Brain pericyte (primary cell): ENCODE measurements around the gene S100A10.

Source experiments
- DNase-seq: peaks from one replicate; pipeline ENCODE4 v3.0.0-alpha.2; 2012; ENCODE audit warnings: low read depth, low spot score

Gene S100A10

DNA sequence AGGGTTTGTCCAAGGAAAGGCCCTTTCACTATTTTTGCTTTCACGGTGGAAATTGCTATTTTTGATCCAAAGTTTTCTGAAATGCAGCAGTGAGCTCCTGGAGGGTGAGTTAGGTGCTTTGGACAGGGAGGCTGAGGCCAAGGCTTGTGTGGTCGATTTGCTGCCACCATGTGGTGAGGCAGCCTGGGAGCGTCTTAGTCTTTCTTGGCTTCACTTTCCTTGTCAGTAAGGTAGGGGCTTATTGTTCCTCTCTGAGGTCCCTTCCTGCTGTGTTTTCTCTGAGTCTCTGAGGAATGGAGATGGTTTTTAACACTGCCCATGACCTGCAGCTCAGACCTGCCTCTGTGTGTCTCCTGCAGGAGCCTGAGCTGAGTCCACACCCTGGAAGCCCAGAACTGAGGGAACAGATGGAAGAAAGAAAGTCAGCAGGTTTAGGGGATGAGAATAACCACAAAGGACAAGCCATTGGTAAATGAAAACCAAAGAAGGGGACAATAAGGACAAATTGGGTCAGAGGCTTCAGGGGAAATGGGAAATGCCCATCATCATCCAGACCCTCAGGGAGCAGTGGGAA is 20.1 kb upstream of the S100A10 start:
- DNase-seq: no peak

DNA sequence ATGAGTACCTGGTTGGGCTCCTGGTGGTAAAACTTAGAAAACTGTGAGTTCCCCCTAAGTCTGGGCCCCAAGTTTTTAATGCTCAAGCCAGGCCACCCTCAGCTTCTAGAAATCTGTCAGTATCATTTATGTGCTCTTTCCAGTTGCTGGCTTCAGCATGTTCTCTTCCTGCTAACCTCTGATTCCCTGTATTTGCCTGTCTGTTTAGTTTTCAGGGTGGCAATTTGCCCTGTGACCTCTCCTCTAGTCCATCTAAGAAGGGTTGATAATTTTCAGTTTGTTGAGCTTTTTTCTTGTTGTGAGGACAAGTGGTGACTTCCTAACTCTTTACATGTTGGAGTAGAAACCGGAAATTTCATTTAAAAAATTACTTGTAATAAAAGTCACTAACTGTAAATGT is 16.0 kb upstream of the S100A10 start:
- no peak for DNase-seq

DNA sequence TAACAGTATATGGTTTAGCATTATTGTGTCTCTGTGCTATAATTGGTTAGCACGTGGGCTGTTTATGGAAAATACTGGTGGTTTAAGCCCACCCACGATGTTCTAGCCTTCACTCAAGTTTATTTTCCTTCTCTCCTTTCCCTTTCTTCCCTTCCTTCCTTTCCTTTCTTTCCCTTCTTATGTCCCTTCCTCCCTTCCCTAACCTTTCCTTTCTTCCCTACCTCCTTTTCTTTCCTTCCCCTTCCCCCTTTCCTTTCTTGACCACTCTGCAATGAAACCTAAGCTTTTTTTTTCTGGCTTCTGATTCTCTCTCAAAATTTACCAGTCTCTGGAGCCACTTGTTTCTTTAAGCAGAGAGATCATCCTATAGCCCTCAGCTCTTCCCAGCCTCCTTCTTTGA is 13.4 kb upstream of the S100A10 start:
- no peak for DNase-seq

DNA sequence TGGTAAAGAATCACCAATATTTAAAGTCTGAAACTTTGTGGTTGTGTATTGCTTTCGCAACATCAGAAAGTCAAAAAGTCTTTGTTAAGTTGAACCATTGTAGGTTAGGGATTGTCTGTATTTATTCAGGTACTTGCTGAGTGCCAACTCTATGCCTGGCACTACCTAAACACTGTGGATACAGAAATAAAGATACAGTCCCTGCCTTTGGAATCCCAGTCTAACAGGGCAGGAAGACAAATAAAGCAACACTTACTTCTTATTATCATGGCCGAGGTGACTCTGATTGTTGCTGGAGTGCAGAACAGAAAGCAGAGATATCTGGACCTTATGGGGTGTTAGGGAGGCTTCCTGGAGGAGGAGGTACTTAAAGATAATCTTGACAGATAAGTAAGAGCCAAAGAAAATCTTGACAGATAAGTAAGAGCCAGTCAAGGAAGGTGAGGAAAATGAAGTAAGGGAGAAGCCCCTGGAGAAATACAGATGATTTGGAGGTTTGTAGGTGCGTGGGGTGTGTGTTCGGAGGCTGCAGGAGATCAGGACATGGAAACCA is 11.8 kb upstream of the S100A10 start:
- no peak for DNase-seq

DNA sequence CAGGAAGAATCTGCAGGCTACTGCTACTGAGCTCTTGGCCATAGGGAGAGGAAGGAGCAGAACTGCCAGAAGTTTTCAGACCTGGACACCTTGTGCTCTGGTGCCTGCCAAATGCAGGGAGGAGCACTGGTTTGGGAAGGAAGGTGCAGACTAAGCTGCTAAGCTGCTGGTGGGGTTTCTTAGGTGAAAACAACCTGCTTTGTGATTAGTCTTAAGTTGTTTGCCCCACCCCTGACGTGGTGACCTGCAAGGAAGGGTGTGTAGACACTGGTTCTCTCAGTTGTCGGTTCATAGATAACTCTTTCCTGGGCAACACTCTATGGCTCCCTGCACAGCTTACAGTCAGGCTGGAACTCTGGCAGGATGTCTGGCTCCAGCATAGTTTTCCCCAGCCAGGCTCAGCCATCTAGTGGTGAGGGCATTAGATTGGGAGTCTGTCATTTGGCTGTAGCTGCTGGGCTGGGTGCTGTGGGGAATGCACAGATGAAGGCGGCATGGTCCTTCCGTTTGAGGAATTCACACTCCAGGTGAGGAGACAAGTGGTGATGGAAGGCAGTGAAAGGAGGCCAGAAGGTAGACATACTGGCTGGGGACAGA is 10.3 kb upstream of the S100A10 start:
- no peak for DNase-seq

DNA sequence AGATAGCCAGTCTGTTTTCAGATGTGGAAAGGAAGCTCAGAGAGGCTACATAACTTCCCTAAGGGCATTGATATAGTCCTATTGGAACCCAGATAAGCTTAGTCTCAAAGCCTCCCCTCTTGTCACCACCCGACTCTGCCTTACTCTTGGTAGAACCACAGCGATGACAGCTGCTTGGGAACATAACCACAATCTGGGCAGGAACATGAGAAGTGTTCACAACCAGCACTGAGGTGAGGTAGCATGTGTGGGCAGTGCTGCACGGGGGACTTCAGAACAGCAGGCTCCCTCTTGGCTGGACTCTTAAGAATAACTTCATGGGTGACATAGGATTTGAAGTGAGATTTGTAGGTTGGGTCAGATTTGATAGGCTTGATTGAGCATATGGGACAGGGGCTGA is 9.3 kb upstream of the S100A10 start:
- DNase-seq: no peak

DNA sequence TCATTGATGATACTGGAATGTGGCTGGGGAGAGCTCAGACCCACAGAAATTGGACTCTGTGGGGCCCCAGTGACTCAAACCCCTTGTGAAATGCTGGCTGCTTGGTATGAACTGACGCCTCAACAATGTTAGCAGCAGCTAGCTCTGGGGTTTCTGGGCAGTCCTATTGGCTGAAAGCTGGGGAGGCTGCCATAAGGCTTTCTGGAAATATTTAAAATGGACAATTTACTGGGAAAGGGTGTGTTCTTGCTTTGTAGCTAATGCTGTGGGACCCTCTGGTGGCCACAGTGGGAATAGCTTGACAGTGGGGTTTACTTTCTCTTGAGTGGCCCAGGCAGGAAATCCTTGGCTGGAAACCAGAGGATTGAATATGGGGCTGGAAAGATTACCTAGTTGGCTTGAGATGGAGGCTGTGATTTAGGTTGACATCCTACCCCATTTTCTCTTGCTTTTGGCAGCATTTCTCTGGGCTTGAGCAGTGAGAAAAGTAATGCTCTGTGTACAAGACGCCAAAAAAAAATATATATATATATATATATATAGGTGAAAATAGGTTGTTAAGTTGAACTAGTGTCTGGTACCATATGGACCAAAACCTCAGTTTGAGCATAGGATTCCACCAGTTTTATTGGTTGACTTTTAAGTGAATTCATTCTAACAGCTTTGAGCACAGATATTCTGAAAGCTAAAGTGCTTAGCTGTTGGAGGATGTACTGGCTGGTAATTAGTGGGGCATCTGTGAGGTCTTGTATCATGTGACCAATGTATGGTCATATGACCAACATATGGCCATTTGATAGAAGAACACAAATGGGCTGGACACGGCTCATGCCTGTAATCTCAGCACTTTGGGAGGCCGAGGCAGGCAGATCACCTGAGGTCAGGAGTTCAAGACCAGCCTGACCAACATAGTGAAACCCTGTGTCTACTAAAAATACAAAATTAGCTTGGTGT is 8.2 kb upstream of the S100A10 start:
- no peak for DNase-seq

DNA sequence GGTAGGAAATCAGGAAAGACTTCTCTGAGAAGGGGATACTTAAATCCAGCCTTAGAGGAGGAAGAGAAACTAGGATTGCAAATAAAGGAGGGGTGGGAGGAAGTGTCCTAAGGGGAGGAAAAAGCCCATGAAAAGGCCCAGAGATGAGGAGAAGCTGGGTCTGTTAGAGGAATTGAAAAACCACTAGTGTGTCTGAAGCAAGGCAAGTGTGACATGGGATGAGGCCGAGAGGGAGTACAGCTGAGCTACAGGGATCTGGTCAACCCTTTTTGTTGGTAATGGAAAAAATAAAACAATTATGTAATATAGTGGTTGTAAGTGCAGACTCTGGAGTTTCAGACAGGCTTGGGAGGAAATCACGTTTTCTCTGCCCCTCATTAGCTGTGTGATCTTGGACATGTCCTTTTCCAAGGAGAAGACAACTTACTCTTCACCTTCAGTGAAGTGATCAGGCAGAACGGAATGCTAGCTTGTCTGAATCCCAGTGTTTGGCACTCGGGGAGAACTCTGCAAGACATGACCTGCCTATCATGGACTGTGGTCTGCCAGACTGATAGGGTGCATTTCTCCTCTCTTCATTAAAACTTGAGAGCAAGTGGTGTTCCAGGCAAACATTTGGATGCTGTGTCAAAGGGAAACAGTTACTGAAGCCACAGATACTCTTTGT is 7.4 kb upstream of the S100A10 start:
- no peak for DNase-seq

DNA sequence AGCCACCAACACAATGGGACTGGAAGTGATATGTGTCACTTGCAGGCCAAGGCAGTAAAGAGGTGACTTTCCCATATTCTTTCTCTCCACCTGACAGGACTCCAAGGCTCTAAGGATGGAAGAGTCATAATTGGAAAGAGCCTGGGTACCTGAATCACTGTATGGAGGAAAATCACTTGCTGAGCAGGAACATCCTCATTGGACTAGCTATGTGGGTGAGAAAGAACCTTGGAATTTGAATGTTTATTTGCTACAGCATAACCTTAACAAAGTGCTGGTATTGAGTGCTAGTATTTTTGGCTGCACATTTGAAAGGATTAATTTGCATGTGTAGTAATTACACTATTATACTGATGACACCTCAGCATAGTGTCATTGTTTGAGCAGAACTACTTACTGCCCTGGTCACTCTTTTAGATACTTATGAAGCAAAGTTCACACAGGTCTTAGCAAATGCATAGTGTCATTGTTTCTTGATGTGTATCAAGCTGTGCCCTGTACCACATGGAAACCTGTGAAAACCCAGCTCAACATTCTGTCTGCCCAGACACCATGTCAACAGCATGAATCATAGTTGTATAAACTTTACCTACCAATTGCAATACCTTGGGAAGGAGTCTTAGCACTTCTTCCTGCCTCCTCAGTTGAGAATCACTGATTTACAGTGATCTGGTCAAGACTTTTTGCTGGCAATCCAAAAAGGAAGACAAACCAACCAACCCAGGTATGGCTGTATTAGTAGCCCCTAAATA is 5.1 kb upstream of the S100A10 start:
- no peak for DNase-seq

DNA sequence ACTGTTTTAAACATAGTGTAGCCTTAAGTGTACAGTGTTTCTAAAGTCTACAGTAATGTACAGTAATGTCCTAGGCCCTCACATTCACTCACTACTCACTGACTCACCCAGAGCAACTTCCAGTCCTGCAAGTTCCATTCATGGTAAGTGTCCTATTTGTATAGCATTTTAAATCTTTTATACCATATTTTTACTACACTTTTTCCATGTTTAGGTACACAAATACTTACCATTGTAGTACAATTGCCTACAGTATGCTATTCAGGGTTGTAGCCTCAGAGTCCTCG is 3.6 kb upstream of the S100A10 start:
- no peak for DNase-seq

DNA sequence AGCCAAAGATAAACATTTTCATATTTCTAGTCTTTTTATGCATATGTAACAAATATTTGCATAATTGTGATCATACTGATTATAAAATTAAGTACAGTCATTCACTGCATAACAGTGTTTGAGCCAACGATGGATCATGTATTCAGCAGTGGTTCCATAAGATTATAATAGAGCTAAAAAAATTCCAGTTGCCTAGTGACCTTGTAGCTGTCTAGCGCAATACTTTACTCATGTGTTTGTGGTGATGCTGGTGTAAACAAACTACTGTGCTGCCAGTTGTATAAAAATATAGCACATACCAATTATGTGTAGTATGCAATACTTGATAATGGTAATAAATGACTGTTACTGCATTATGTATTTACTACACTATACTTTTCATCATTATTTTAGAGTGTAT is 2.1 kb upstream of the S100A10 start:
- DNase-seq: no peak

DNA sequence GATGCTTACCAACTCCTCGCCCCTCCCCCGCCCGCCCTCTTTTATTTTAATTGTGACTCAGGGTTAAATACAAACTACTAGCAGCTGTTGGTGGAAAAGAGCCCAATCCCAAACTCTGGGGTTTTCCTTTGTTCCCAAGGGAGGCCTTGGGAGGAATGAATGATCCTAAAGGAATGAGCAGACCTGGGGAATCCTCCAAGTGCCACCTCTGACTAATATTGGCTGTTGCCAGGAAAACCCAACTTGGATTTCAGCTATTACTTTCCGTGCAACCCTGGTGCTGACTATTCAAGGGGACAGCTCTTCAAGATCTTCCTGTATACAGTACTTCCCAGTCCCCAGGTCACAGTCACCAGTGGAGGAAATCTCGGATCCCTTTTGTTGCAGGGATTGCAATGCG is 1.3 kb upstream of the S100A10 start:
- DNase-seq: peak; percentile 54

DNA sequence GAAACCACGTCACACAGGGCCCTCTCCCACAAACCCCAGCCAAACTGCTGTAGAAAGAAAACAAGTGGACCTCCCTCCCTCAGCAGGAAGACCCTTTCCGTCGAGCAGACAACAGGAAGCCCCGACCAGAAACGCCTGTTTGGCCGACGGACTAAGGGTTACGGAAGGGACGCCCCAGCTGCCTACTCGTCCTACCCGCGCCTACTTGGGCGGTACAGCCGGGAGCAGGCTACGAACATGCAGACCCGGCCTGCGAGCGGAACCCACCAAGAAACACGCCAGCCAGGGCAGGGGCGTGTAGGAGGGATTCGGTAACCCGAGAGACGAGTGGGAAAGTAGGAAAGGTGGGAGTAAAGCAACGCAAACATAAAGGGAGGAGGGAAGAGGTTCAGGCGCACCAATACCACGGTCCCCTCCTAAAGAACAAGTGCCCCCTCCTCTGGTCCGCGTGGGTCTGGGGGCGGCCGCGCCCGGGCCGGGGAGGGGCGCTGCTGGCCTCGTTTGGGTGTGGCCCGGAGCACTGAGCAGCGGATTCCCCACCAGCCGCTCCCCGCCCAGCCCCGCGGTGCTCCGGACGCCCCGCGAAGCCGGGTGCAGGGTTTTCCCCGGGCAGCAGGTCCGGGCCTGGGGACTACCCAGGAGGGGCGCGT is 450 bp downstream of the S100A10 start:
- no peak for DNase-seq

DNA sequence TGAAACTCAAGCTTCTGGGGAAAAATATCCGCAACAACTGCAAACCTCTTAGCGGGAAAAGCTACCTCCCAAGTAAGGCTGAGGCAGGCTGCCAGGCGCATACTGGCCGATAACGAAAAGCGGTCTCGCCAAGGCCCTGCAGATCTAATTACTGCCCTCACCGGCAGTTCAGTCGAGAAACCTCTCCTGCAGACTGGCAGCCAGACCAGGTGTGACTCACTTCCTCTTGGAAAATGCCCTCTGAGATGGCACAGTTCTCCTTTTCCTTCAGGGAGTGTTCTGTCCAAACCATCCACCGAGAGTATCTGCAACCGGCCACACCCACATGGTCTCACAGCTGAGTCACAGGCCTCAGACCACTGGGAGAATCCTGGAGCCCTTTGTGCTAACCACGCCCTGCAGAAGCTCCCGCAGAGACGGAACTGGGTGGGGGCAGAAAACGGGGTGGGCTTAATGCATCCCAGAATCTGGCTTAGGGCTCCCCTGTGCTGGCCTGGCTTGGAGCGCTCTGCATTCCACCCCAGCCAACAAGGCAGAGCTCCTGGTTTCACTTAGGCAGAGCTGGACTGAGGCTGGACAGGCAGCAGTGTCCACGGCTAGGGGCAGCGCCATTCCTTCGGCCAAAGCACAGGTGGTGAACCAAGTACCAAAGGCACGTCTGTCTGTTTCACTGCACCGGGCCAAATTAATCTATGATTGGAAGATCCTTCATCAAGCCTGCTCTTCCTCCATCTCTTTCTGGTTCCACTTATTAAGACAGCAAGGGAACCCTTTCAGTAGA is 1.2 kb downstream of the S100A10 start:
- no peak for DNase-seq

DNA sequence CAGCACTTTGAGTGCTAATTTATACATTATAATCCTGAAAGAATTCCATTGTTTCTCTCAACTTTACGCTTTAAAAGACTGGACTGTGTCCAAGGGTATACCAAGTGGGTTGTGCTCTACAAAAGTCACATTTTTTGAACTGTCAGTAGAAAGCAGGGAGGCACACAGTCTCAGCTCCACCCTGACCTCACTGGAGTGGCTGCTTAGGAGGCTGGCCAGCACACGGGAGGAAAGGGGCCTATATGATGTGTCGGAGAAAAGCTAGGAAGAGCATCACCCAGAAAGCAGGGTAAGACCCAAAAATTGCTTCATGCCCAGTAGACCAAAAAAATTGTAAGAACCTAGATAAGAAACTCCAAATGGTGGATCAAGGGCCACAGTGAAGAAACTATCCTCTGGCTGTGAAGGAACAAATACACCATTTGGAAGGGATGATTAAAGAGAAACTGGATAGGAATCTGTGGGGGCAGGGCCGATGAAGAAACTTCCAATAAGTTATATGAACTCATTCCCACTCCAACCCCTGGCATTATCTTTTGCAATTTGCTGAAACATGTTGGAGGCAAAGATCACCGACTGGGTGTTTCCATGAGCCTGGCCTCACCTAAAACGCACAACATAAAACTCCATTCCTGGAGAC is 1.9 kb downstream of the S100A10 start:
- DNase-seq: no peak

DNA sequence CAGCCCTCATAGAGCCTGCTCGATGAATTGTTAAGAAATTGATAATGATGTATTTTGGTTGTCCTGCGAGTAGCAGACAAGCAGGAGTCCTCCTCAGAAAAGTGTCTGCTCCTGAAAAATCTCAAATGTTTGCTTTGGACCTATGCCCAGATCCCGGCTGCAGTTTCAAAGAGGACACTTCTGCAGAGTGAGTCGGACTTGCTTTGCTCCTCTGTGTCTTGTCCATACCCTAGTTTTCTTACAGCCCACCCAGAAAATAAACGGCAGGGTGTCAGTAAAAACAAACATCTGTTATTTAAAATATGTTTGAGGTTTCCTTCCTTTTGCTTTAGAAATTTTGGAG is 2.8 kb downstream of the S100A10 start:
- peak; percentile 56 for DNase-seq

DNA sequence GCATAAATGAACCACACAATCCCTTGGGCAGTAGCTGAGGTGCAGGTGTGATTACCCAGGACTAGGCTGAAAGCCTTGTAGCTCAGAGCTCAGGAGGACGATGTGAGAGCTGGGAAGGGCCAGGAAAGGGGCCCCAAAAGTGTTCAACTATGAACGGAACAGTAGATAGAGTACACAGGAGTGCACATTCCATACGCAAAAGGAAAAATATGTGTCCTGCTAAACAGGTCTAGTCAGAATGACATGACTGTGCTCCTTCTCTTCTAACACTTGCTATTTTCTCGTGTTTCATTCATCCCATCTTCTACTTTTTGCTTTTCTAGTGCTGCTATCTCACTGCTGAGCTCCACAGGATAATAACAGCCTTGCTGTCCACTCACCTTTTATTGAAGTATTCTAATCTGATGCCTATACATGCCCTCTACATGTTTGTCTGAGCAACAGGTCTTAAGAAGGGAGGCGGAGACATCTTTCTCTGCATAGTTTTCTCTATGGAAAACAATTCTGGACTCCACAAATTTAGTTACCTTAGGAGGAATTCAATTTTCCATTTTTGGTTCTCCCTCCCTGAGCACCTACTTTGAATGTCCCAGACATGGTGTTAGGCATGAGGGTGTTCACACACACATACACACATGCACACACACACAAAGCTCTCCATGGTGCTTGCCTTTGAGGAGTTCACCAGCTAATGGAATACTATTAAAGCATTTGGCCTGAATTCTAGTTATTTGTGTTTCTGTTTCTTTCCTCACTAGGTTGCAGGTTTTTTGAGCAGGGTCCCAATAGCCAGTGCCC is 3.4 kb downstream of the S100A10 start:
- no peak for DNase-seq

DNA sequence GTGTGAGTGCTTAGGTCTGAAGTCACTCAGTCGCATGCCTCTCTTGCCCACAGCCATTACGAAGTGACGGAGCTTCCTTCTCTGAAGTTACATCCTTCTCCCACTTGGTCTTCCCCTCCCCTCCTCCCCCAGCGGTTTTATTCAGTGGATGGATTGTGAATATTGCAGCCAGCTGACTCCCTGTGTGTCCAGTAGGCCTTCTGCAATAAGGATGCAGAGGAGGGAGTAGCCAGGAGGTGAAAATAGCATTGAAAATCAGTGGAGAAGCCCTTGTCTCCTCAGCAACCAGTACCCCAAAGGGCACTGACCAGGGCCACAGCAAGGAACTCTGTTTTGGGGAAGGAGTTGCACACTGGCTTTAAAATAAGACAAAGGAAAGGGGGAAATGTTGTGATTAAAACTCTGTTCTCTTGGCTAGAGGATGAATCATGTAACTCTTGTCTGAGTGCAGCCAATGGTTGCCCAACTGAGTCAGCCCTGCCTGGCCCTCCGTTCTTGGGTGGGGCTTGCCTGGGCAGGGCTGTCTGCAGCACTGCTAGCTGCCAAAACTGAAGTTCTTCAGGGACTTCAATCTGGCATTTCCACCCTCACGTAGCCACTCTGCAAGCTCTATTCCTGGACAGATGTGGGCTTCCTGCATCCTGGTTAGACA is 4.3 kb downstream of the S100A10 start:
- DNase-seq: no peak
